ENCODE measurements around the gene CLDN34.

CLDN34 gene

GRCh38 chrX:9948406-9948805, 18.8 kb upstream of the CLDN34 start:
- no peak overlapping the region for H3K4me3 ChIP-seq (ENCODE audit: low read length)
- no peak for TF ChIP-seq ZNF274 (IDR thresholded peaks at IDR 0.05; ENCODE audit: low read depth, low read length)

DNA sequence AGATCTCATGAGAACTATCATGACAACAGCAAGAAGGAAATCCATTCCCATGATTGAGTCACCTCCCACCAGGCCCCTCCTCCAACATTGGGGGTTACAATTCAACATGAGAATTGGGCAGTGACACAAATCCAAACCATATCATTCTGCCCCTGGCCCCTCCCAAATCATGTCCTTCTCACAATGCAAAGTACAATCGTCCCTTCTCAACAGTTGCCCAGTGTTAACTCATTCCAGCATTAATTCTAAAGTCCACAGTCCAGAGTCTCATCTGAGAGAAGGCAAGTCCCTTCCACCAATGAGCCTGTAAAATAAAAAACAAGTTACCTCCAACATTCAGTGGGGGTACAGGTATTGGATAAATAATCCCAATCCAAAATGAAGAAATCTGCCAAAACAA, 14.9 kb upstream of the CLDN34 start:
- no peak for TF ChIP-seq ZNF274 (IDR thresholded peaks at IDR 0.05; ENCODE audit: low read depth, low read length)
- H3K4me3 ChIP-seq (ENCODE audit: low read length), result no peak overlapping the region

GRCh38 chrX:9953396-9953795, 13.8 kb upstream of the CLDN34 start:
- TF ChIP-seq ZNF274 (IDR thresholded peaks at IDR 0.05; ENCODE audit: low read depth, low read length), result no peak
- no peak overlapping the region for H3K4me3 ChIP-seq (ENCODE audit: low read length)

GRCh38 chrX:9955506-9955905, 11.7 kb upstream of the CLDN34 start:
- H3K4me3 ChIP-seq (ENCODE audit: low read length), result no peak overlapping the region
- TF ChIP-seq ZNF274 (IDR thresholded peaks at IDR 0.05; ENCODE audit: low read depth, low read length), result no peak

DNA sequence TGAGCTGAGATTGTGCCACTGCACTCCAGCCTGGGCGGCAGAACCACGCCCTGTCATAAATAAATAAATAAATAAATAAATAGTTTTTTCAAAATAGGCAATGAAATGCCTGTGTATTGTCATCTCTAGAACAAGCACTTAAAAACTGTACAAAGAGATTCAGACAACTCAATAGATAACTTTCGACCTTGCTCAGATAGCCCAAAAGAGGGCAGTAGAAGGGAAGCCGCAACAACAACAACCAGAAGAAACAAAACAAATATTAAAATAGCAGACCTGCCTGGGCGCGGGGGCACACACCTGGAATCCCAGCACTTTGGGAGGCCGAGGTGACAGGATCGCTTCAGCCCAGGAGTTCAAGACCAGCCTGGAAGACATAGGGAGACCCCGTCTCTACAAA, 9.4 kb upstream of the CLDN34 start:
- no peak for TF ChIP-seq ZNF274 (IDR thresholded peaks at IDR 0.05; ENCODE audit: low read depth, low read length)
- H3K4me3 ChIP-seq (ENCODE audit: low read length), result no peak overlapping the region

GRCh38 chrX:9958183-9958582, 9.0 kb upstream of the CLDN34 start:
- H3K4me3 ChIP-seq (ENCODE audit: low read length), result no peak overlapping the region
- TF ChIP-seq ZNF274 (IDR thresholded peaks at IDR 0.05; ENCODE audit: low read depth, low read length), result no peak

DNA sequence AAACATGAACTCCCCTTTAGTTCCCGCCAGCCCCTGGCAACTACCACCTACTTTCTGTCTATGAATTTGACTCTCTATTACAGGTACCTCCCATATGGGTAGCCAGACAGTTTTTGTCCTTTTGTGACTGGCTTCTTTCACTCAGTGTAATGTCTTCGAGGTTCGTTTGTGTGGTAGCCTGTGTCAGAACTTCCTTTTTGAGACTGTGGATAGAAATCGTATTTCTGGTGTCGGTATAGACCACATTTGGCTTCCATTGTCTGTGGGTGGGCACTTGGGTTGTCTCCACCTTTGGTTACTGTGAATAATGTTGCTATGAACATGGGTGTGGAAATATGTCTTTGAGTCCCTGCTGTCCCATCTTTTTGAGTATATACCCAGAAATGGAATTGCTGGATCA, 5.4 kb upstream of the CLDN34 start:
- no peak for TF ChIP-seq ZNF274 (IDR thresholded peaks at IDR 0.05; ENCODE audit: low read depth, low read length)
- no peak overlapping the region for H3K4me3 ChIP-seq (ENCODE audit: low read length)

DNA sequence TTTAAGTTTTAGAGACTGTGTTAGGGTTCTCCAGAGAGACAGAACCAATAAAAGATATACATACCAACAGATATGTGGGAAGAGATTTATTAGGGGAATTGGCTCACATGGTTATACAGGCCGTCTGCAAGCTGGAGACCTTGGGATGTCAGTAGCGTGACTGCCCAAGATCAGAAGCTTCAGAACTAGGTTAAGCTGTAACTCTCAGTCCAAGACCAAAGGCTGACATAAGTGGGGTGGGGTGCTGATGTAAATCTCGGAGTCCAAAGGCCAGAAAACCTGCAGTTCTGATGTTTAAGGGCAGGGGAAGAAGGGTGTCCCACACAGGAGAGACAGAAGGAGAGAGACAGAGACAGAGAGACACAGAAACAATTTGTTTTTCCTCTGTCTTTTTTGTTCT, 10.5 kb downstream of the CLDN34 start:
- H3K4me3 ChIP-seq (ENCODE audit: low read length), result no peak overlapping the region
- no peak for TF ChIP-seq ZNF274 (IDR thresholded peaks at IDR 0.05; ENCODE audit: low read depth, low read length)

GRCh38 chrX:9980401-9980800, 13.2 kb downstream of the CLDN34 start:
- no peak for TF ChIP-seq ZNF274 (IDR thresholded peaks at IDR 0.05; ENCODE audit: low read depth, low read length)
- H3K4me3 ChIP-seq (ENCODE audit: low read length), result no peak overlapping the region

- no peak overlapping the region for H3K4me3 ChIP-seq (ENCODE audit: low read length)
- no peak for TF ChIP-seq ZNF274 (IDR thresholded peaks at IDR 0.05; ENCODE audit: low read depth, low read length)
Measured at GRCh38 chrX:9980927-9981326, 13.8 kb downstream of the CLDN34 start.

- no peak overlapping the region for H3K4me3 ChIP-seq (ENCODE audit: low read length)
- no peak for TF ChIP-seq ZNF274 (IDR thresholded peaks at IDR 0.05; ENCODE audit: low read depth, low read length)
Measured at GRCh38 chrX:9983441-9983840, 16.3 kb downstream of the CLDN34 start.

DNA sequence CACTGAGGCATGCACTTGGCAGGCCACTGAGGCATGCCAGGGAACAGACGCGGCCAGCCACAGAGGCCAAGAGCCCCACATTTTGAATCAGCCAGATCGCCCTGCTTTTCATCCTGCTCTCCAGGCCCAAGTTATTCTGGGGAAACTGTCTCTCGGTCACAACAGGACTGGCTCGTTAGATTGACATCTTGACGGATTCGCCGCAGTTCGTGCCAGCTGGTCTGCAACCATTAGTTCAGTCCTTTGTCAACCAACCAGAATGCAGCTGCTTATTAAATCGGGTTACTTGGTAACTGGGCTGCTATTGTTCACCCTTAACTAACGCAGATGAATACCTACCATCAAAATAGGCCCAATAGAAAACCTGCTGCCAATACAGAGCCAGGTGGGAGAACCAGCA, 16.7 kb downstream of the CLDN34 start:
- H3K4me3 ChIP-seq (ENCODE audit: low read length), result no peak overlapping the region
- TF ChIP-seq ZNF274 (IDR thresholded peaks at IDR 0.05; ENCODE audit: low read depth, low read length), result no peak

GRCh38 chrX:9988762-9989161, 21.6 kb downstream of the CLDN34 start:
- TF ChIP-seq ZNF274 (IDR thresholded peaks at IDR 0.05; ENCODE audit: low read depth, low read length), result no peak
- H3K4me3 ChIP-seq (ENCODE audit: low read length), result no peak overlapping the region

DNA sequence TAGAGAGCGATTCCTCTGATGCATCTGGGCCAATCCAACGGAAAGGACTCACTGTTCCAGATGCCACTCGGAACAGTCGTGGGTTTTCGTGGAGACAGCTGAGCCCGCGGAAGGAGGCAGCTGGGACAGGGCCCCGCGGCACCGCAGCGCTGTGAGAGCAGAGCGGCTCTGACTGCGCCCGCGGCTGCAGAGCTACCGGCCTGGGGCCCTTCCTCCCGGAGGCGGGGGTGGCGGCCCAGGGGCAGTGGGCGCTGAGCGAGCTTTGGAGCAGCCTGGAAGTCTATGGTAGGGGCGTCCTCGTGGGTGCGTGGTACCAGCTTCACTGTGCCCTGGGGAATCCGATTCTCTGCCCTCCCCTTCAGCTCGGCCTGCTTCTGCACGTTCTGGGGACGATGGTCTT, 24.9 kb downstream of the CLDN34 start:
- TF ChIP-seq ZNF274 (IDR thresholded peaks at IDR 0.05; ENCODE audit: low read depth, low read length), result no peak
- H3K4me3 ChIP-seq (ENCODE audit: low read length), result no peak overlapping the region

- no peak for TF ChIP-seq ZNF274 (IDR thresholded peaks at IDR 0.05; ENCODE audit: low read depth, low read length)
- no peak overlapping the region for H3K4me3 ChIP-seq (ENCODE audit: low read length)
Measured at GRCh38 chrX:9992724-9993123, 25.6 kb downstream of the CLDN34 start.

- H3K4me3 ChIP-seq (ENCODE audit: low read length), result no peak overlapping the region
- no peak for TF ChIP-seq ZNF274 (IDR thresholded peaks at IDR 0.05; ENCODE audit: low read depth, low read length)
Measured at GRCh38 chrX:9995855-9996339, 28.7 kb downstream of the CLDN34 start.
